GM13977 (cell line): Measurements from ENCODE around the gene NLRP4.
"Not testable (repeated sequence)": the region's sequence is repeated elsewhere in the genome, so short reads cannot be mapped to it uniquely, and the experiment has no call there.

Experiments used
- DNase-seq: peaks from one replicate; pipeline ENCODE4 v3.0.0; 2012; ENCODE audit warnings: low spot score
- CTCF ChIP-seq: IDR thresholded peaks from 2 replicates; pipeline ENCODE4 v1.5.1; 2012; ENCODE audit warnings: mild to moderate bottlenecking, control low read depth; ENCODE audit not compliant: insufficient read depth; ENCODE audit errors: extremely low read depth, missing control alignments
- in situ Hi-C: fragments of 300-500 bp; cut with MboI; formaldehyde crosslinking; loops from one replicate; pipeline ENCODE4 v1.12.0; 2022; ENCODE audit warnings: low sequenced_read_pairs, low pct_unique_long_range_greater_than_20kb, mixed read lengths, inconsistent platforms; ENCODE audit not compliant: unreplicated experiment

Gene NLRP4

GRCh38 chr19:55923556-55923955, 87.2 kb downstream of the NLRP4 start:
- in situ Hi-C loops, result no loop called here
- TF ChIP-seq CTCF, result no peak

GRCh38 chr19:55927991-55928390, 91.7 kb downstream of the NLRP4 start:
- in situ Hi-C loops, result no loop called here
- DNase-seq, result no peak
- no peak for TF ChIP-seq CTCF

More at GRCh38 chr19:55923556-55923955, 87.2 kb downstream of the NLRP4 start:
- DNase-seq, result no peak

- in situ Hi-C loops, DNase-seq: not testable (repeated sequence)
Observed at GRCh38 chr19:55929258-55929657, 92.9 kb downstream of the NLRP4 start.

GRCh38 chr19:55930996-55931515, 94.7 kb downstream of the NLRP4 start:
- TF ChIP-seq CTCF, result no peak
- no peak for DNase-seq
- in situ Hi-C loops, result no loop called here
